DOHH2 (cell line): ENCODE measurements around the gene SLC16A5.

ENCODE experiments used
- H3F3A ChIP-seq: fragments of 200-600 bp; sonication (generic), shearing (Covaris generic); 2 replicates; pipeline ENCODE4 v1.6.0; 2016; ENCODE audit warnings: antibody characterized with exemption, mild to moderate bottlenecking; ENCODE audit not compliant: control insufficient read depth, insufficient read depth
- H3K27ac ChIP-seq: fragments of 200-600 bp; sonication (generic); 2 replicates; pipeline ENCODE4 v1.5.1; 2014; ENCODE audit warnings: low read depth, mild to moderate bottlenecking, low read length, moderate library complexity
- H3K27me3 ChIP-seq: fragments of 200-600 bp; sonication (generic); 2 replicates; pipeline ENCODE4 v1.6.1; 2014; ENCODE audit warnings: mild to moderate bottlenecking, low read length, mixed read lengths; ENCODE audit not compliant: control insufficient read depth
- H3K36me3 ChIP-seq: fragments of 200-600 bp; sonication (generic); 2 replicates; pipeline ENCODE4 v1.6.1; 2014; ENCODE audit warnings: mild to moderate bottlenecking, low read length, moderate library complexity, mixed read lengths; ENCODE audit not compliant: control insufficient read depth
- H3K4me1 ChIP-seq: fragments of 200-600 bp; sonication (generic); 2 replicates; pipeline ENCODE4 v1.6.1; 2014; ENCODE audit warnings: mild to moderate bottlenecking, low read length, mixed read lengths; ENCODE audit not compliant: control insufficient read depth
- H3K4me2 ChIP-seq: fragments of 200-600 bp; sonication (generic); 2 replicates; pipeline ENCODE4 v1.6.0; 2014; ENCODE audit warnings: mild to moderate bottlenecking, low read length, moderate library complexity
- H3K4me3 ChIP-seq: fragments of 200-600 bp; sonication (generic); 2 replicates; pipeline ENCODE4 v1.5.1; 2014; ENCODE audit warnings: mild to moderate bottlenecking, low read length, mixed read lengths
- H3K79me2 ChIP-seq: fragments of 200-600 bp; sonication (generic); 2 replicates; pipeline ENCODE4 v1.6.1; 2014; ENCODE audit warnings: mild to moderate bottlenecking, low read length, mixed read lengths; ENCODE audit not compliant: control insufficient read depth
- H3K9me2 ChIP-seq: fragments of 200-600 bp; sonication (generic); replicated peaks from 2 replicates; pipeline ENCODE4 v1.6.1; 2014; ENCODE audit warnings: mild to moderate bottlenecking, low read length, mixed read lengths; ENCODE audit not compliant: control insufficient read depth
- H3K9me3 ChIP-seq: fragments of 200-600 bp; sonication (generic); 2 replicates; pipeline ENCODE4 v1.6.1; 2014; ENCODE audit warnings: antibody characterized with exemption, low read length, mixed read lengths; ENCODE audit not compliant: control insufficient read depth, insufficient read depth
- H4K20me1 ChIP-seq: fragments of 200-600 bp; sonication (generic); 2 replicates; pipeline ENCODE4 v1.6.0; 2014; ENCODE audit warnings: low read depth, mild to moderate bottlenecking, antibody characterized with exemption, low read length, moderate library complexity; ENCODE audit not compliant: control insufficient read depth, insufficient read depth
- EZH2phosphoT487 ChIP-seq: fragments of 200-600 bp; sonication (generic); IDR thresholded peaks from 2 replicates; pipeline ENCODE4 v1.6.1; 2017; ENCODE audit warnings: borderline replicate concordance, mild to moderate bottlenecking, antibody characterized with exemption, low read length, moderate library complexity, mixed read lengths
- TF ChIP-seq, protein P1 (sequence below): fragments of 200-600 bp; sonication (generic); IDR thresholded peaks from one replicate; pipeline ENCODE4 v1.5.1; 2014; ENCODE audit warnings: antibody characterized with exemption, mild to moderate bottlenecking, low read depth, low read length; ENCODE audit not compliant: poor library complexity, severe bottlenecking

SLC16A5 gene

DNA sequence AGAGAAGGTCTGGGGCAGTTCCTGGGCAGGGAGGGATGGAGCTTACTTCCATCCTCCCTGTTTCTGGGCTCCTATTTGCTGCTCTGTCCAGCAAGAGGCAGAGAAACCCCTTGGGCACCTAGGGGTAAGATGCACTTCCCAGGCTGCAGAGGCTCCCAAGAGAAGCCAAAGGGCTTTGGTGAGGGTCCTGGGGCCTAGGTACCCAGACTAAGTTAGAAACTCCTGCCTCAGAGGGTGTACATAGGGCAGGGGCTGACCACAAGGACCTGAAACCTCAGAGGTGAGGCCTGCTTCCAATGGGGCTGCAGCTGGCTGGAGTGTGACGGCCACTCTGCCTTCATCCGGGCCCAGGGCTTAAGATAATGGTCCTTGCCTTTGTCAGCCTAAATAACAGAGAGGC, 20.4 kb downstream of the SLC16A5 start:
- peaks cover 19% of the 10 kb centered on the region for H3K4me1 ChIP-seq
- H4K20me1 ChIP-seq: no peaks in the 10 kb centered on the region
- H3K4me2 ChIP-seq: no peak overlapping the region
- peaks cover 21% of the 10 kb centered on the region for H3K27me3 ChIP-seq
- H3K36me3 ChIP-seq: no peaks in the 10 kb centered on the region
- no peak for TF ChIP-seq EZH2phosphoT487
- TF ChIP-seq, protein P1, sequence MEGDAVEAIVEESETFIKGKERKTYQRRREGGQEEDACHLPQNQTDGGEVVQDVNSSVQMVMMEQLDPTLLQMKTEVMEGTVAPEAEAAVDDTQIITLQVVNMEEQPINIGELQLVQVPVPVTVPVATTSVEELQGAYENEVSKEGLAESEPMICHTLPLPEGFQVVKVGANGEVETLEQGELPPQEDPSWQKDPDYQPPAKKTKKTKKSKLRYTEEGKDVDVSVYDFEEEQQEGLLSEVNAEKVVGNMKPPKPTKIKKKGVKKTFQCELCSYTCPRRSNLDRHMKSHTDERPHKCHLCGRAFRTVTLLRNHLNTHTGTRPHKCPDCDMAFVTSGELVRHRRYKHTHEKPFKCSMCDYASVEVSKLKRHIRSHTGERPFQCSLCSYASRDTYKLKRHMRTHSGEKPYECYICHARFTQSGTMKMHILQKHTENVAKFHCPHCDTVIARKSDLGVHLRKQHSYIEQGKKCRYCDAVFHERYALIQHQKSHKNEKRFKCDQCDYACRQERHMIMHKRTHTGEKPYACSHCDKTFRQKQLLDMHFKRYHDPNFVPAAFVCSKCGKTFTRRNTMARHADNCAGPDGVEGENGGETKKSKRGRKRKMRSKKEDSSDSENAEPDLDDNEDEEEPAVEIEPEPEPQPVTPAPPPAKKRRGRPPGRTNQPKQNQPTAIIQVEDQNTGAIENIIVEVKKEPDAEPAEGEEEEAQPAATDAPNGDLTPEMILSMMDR: no peak
- H3K9me2 ChIP-seq: no peaks in the 10 kb centered on the region
- H3K9me3 ChIP-seq: no peaks in the 10 kb centered on the region
- peaks cover 5% of the 10 kb centered on the region for H3K79me2 ChIP-seq
- 0 out of 2 replicates have a peak, but pooled peaks cover 3% of the 10 kb centered on the region for H3F3A ChIP-seq
- no peak overlapping the region for H3K27ac ChIP-seq
- H3K4me3 ChIP-seq: no peak overlapping the region

DNA sequence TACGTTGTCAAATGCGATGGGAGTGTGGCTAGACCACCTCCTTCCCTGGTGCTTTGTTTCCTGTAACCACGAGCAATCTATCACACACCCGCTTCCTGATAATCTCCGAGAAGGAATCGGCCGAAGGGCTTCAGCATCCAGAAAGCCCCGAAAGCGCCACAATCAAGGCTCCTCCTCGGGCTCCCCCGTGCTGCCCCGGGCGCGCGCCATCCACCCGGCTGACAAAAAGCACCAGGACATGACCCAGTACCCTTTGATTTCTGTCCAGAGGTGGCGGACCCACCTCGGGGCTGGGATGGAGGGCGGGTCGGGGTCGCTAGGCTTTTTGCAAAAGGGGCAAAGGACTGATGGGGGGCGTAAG, 21.3 kb downstream of the SLC16A5 start:
- Histone ChIP-seq H3K4me3 (peak overlapping the region; percentile 82), H3K4me1 (peaks cover 24% of the 10 kb centered on the region), H3K36me3 (no peaks in the 10 kb centered on the region), H3K9me2 (no peaks in the 10 kb centered on the region), H4K20me1 (no peaks in the 10 kb centered on the region), H3K4me2 (peak overlapping the region; percentile 82), H3K27me3 (peaks cover 18% of the 10 kb centered on the region), H3K9me3 (no peaks in the 10 kb centered on the region), H3K79me2 (peaks cover 5% of the 10 kb centered on the region), H3F3A (0 out of 2 replicates have a peak, but pooled peaks cover 3% of the 10 kb centered on the region), H3K27ac (no peak overlapping the region)
- no peak for TF ChIP-seq EZH2phosphoT487
- TF ChIP-seq, protein P1: no peak

DNA sequence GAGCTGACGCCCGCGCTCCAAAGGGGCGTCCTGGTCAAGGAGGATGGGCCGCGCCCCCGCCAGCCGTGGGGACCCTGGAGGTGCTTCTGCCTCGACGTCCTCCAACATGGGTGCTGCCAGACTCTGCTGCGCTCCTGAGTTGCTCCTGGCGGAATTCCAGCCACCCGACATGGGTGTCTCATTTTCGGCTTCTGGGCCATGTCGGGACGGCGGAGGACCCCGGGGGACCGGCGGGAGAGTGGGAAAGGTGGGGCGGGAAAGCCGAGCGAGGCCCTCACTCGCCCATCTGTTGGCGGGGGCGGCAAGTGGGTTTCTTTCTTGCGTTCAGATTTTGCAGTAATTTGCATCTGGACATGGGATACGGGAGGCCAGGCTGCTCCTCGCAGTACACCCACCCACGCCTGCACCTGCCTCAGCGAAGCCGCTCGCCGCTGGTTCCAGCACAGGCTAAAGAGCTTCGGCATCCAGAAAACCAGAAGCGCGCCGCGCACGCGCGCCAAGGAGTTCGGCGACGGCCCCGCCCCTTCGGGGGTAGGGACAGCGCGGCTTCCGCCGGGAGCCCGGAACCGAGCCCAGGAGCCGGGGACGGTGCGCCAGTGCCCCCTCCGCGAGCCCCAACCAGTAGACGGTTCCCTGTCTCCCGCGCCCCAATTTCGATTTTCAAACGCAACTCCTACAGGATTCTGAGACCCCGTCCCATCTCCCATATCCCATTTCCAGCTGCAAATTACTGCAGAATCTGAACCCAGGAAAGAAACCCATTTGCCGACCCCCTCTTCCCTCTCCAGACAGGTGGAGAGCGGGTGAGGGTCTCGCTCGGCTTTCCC, 21.9 kb downstream of the SLC16A5 start, which contains the start of gene ARMC7:
ARMC7 (plus strand) TSS at position 563 of the 827 bp plus-strand sequence. CDS start 320 bp downstream, outside the sequence.
- Histone ChIP-seq H3K36me3 (no peaks in the 10 kb centered on the region), H3K27ac (no peak within 1 kb of the TSS), H4K20me1 (no peaks in the 10 kb centered on the region), H3F3A (0 out of 2 replicates have a peak, but pooled peaks cover 3% of the 10 kb centered on the region), H3K9me3 (no peaks in the 10 kb centered on the region), H3K79me2 (peaks cover 8% of the 10 kb centered on the region), H3K4me1 (peaks cover 30% of the 10 kb centered on the region), H3K4me2 (peak within 1 kb of the TSS; percentile 82), H3K4me3 (peak within 1 kb of the TSS; percentile 82), H3K27me3 (peaks cover 15% of the 10 kb centered on the region), H3K9me2 (no peaks in the 10 kb centered on the region)
- TF ChIP-seq, protein P1: no peak
- TF ChIP-seq EZH2phosphoT487: no peak
